ENCODE data around the gene CKAP2L. TPM values are rescaled to one million over a fixed set of nuclear protein-coding genes. Genes with fewer than 3 reads are reported as not detected.

Gene CKAP2L
- total RNA-seq, 1 experiment from 2014 or later: 23.3 TPM

DNA sequence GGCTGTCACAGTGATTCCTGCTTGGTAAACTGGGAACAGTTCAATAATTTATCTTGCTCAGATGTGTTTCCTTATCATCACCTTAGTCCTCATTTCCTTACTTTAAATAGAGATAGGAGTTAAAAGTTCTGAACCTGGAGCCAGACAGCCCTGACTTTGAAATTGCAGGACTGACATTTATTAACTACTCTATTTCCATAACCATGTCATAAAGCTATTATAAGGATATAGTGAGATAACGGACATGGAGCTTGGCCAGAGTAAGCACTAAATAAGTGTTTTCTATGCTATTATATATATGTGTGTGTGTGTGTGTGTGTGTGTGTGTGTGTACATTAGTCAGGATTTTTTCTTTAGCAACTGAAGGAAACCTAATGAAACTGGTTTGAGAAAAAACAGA is 30.5 kb downstream of the CKAP2L start:
- Histone ChIP-seq H3K79me2 (ENCODE audit: insufficient read depth, low read length) (no peaks in the 10 kb centered on the region), H3K23ac (ENCODE audit: insufficient read length, low read depth, low read length) (no peak overlapping the region), H2BK20ac (ENCODE audit: low read depth, low read length, poor library complexity, severe bottlenecking) (no peak overlapping the region), H2BK12ac (ENCODE audit: insufficient read length, low read depth, low read length) (no peak overlapping the region), H2AFZ (ENCODE audit: low read length) (no peak overlapping the region), H4K20me1 (ENCODE audit: control insufficient read depth, insufficient read depth, insufficient read length) (no peaks in the 10 kb centered on the region), H3K4ac (ENCODE audit: low read depth, low read length) (no peak overlapping the region), H4K91ac (ENCODE audit: insufficient read length, low read depth, low read length) (no peak overlapping the region), H3K14ac (ENCODE audit: insufficient read depth, low read length) (no peak overlapping the region), H3K79me1 (ENCODE audit: insufficient read depth, low read depth, low read length, poor library complexity, severe bottlenecking) (no peaks in the 10 kb centered on the region), H3K27ac (ENCODE audit: insufficient read length, low read depth, low read length) (no peak overlapping the region), H2BK15ac (ENCODE audit: low read depth, low read length) (no peak overlapping the region), H3K56ac (ENCODE audit: insufficient read length, low read depth, low read length) (no peak overlapping the region), H2BK5ac (ENCODE audit: insufficient read length, low read length) (no peak overlapping the region), H2BK120ac (ENCODE audit: low read depth, low read length, poor library complexity, severe bottlenecking) (no peak overlapping the region), H4K5ac (ENCODE audit: insufficient read length, low read depth, low read length) (no peak overlapping the region), H3K27me3 (ENCODE audit: insufficient read depth, low read length) (no peaks in the 10 kb centered on the region), H3K9ac (ENCODE audit: extremely low read depth, insufficient read length, low read length) (no peak overlapping the region), H3K4me1 (ENCODE audit: insufficient read depth, low read length) (no peaks in the 10 kb centered on the region), H4K8ac (replicated peaks; ENCODE audit: insufficient read length, low read depth, low read length) (no peak overlapping the region), H2AK5ac (ENCODE audit: insufficient read length, low read length) (no peak overlapping the region), H3T11ph (ENCODE audit: low read length) (no peak overlapping the region), H3K9me3 (ENCODE audit: control insufficient read depth, low read depth, low read length) (no peaks in the 10 kb centered on the region), H3K4me2 (ENCODE audit: insufficient read depth, insufficient read length, low read length) (no peak overlapping the region), H3K23me2 (ENCODE audit: insufficient read length, low read depth, low read length, poor library complexity, severe bottlenecking) (no peaks in the 10 kb centered on the region), H3K18ac (ENCODE audit: insufficient read length, low read depth, low read length) (no peak overlapping the region)
- no peak overlapping the region for H3K4me3 Mint-ChIP-seq
- TF ChIP-seq, protein P1, sequence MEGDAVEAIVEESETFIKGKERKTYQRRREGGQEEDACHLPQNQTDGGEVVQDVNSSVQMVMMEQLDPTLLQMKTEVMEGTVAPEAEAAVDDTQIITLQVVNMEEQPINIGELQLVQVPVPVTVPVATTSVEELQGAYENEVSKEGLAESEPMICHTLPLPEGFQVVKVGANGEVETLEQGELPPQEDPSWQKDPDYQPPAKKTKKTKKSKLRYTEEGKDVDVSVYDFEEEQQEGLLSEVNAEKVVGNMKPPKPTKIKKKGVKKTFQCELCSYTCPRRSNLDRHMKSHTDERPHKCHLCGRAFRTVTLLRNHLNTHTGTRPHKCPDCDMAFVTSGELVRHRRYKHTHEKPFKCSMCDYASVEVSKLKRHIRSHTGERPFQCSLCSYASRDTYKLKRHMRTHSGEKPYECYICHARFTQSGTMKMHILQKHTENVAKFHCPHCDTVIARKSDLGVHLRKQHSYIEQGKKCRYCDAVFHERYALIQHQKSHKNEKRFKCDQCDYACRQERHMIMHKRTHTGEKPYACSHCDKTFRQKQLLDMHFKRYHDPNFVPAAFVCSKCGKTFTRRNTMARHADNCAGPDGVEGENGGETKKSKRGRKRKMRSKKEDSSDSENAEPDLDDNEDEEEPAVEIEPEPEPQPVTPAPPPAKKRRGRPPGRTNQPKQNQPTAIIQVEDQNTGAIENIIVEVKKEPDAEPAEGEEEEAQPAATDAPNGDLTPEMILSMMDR (conservative IDR thresholded peaks at IDR 0.05): no peak
- H3K27ac Mint-ChIP-seq: no peak overlapping the region
- H3K36me3 Mint-ChIP-seq (ENCODE audit: insufficient read depth in 1 of 3, low read depth in 3 of 3): peaks cover 0 to 19% (median 19%) of the 10 kb centered on the region in 3 experiments; a peak in 3 of 7 replicates
- WGBS (ENCODE audit: extremely low coverage, insufficient read length, low lambda C conversion rate): no CpG with 5 or more reads among the region's 1 CpG
- H3K27me3 Mint-ChIP-seq (ENCODE audit: low read depth): no peaks in the 10 kb centered on the region
- no peaks in the 10 kb centered on the region for H3K4me1 Mint-ChIP-seq
- H3K9me3 Mint-ChIP-seq: no peaks in the 10 kb centered on the region
- DNase-seq: no peak
